ENCODE measurements around the gene LRRC39. TPM values are rescaled to one million over a fixed set of nuclear protein-coding genes. Genes with fewer than 3 reads are reported as not detected.

LRRC39 gene
- polyA plus RNA-seq, 3 donors, result 0.39 to 1.6 TPM; not detected in 1

DNA sequence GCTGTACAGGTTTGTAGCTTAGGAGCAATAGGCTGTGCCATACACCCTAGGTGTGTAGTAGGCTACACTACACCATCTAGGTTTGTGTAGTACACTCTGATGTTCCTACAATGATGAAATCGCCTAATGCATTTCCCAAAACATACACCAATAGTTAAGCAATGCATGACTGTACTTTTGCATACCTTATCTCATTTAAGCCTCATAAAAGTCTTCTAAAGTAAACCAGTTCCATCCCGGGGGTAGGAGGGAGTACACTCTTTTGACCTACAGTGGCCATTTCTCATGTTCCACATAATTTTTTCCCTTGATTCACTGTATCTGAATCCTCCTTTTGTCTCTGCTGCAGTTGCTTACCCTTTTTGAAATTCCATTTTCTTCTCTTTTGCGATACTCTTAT is 32.9 kb downstream of the LRRC39 start:
- Histone ChIP-seq H3K4me1 (ENCODE audit: control insufficient read depth in 1 of 2, insufficient read depth in 2 of 2, low read length in 2 of 2) (no peaks in the 10 kb centered on the region), H3K79me2 (ENCODE audit: insufficient read depth, low read length) (no peaks in the 10 kb centered on the region), H3K27me3 (ENCODE audit: control insufficient read depth in 2 of 2, insufficient read depth in 2 of 2, low read length in 2 of 2) (no peaks in the 10 kb centered on the region), H2AFZ (ENCODE audit: insufficient read depth, low read depth, low read length, poor library complexity, severe bottlenecking) (no peak overlapping the region), H3K36me3 (replicated peaks in 1 of 2; ENCODE audit: control insufficient read depth in 1 of 2, insufficient read depth in 2 of 2, low read length in 2 of 2) (peaks cover 94 to 100% of the 10 kb centered on the region in 2 donors), H3K4me2 (replicated peaks; ENCODE audit: extremely low read depth, low read length, poor library complexity, severe bottlenecking) (no peak overlapping the region), H3K9me3 (replicated peaks in 1 of 2; ENCODE audit: control insufficient read depth in 1 of 2, insufficient read depth in 1 of 2, low read length in 2 of 2) (no peaks in the 10 kb centered on the region), H3K4me3 (replicated peaks in 1 of 3; ENCODE audit: low read depth in 2 of 3, low read length in 3 of 3) (no peak overlapping the region), H3K27ac (ENCODE audit: low read depth in 1 of 2, low read length in 2 of 2) (no peak overlapping the region), H3K9ac (ENCODE audit: insufficient read depth, low read length, poor library complexity, severe bottlenecking) (no peak overlapping the region), H4K20me1 (ENCODE audit: insufficient read depth, low read length) (no peaks in the 10 kb centered on the region)
- H3K4me3 Mint-ChIP-seq, result no peak overlapping the region
- H3K4me1 Mint-ChIP-seq, result no peaks in the 10 kb centered on the region
- no peak for TF ChIP-seq CTCF (IDR thresholded peaks at IDR 0.05)
- intact Hi-C loops (cut with micrococcal nuclease), result no loop called here
- no peak overlapping the region for H3K27ac Mint-ChIP-seq
- H3K27me3 Mint-ChIP-seq (ENCODE audit: low read depth in 3 of 3), result peaks cover 0 to 1% (median 0%) of the 10 kb centered on the region in 3 donors
- no peak for DNase-seq
- H3K9me3 Mint-ChIP-seq, result no peaks in the 10 kb centered on the region
- peaks cover 67 to 83% of the 10 kb centered on the region in 2 donors for H3K36me3 Mint-ChIP-seq
- no CpG with 5 or more reads among the region's 3 CpGs for WGBS (ENCODE audit: insufficient coverage)

GRCh38 chr1:100142343-100142742 is 35.7 kb downstream of the LRRC39 start:
- no peak for TF ChIP-seq CTCF (IDR thresholded peaks at IDR 0.05)
- Mint-ChIP-seq H3K27me3 (ENCODE audit: low read depth in 3 of 3) (peaks cover 0 to 1% (median 0%) of the 10 kb centered on the region in 3 donors), H3K9me3 (no peaks in the 10 kb centered on the region), H3K4me1 (no peaks in the 10 kb centered on the region), H3K27ac (no peak overlapping the region), H3K4me3 (no peak overlapping the region), H3K36me3 (peaks cover 73 to 86% of the 10 kb centered on the region in 2 donors)
- Histone ChIP-seq H2AFZ (ENCODE audit: insufficient read depth, low read depth, low read length, poor library complexity, severe bottlenecking) (no peak overlapping the region), H3K9me3 (replicated peaks in 1 of 2; ENCODE audit: control insufficient read depth in 1 of 2, insufficient read depth in 1 of 2, low read length in 2 of 2) (no peaks in the 10 kb centered on the region), H3K4me3 (replicated peaks in 1 of 3; ENCODE audit: low read depth in 2 of 3, low read length in 3 of 3) (no peak overlapping the region), H3K4me1 (ENCODE audit: control insufficient read depth in 1 of 2, insufficient read depth in 2 of 2, low read length in 2 of 2) (no peaks in the 10 kb centered on the region), H3K36me3 (replicated peaks in 1 of 2; ENCODE audit: control insufficient read depth in 1 of 2, insufficient read depth in 2 of 2, low read length in 2 of 2) (peaks cover 98 to 100% of the 10 kb centered on the region in 2 donors), H3K4me2 (replicated peaks; ENCODE audit: extremely low read depth, low read length, poor library complexity, severe bottlenecking) (no peak overlapping the region), H3K79me2 (ENCODE audit: insufficient read depth, low read length) (no peaks in the 10 kb centered on the region), H3K27ac (ENCODE audit: low read depth in 1 of 2, low read length in 2 of 2) (no peak overlapping the region), H3K9ac (ENCODE audit: insufficient read depth, low read length, poor library complexity, severe bottlenecking) (no peak overlapping the region), H3K27me3 (ENCODE audit: control insufficient read depth in 2 of 2, insufficient read depth in 2 of 2, low read length in 2 of 2) (no peaks in the 10 kb centered on the region), H4K20me1 (ENCODE audit: insufficient read depth, low read length) (no peaks in the 10 kb centered on the region)
- no peak for DNase-seq
- WGBS (ENCODE audit: insufficient coverage), result 100% methylated on average over 3 of the region's 3 CpGs
- intact Hi-C loops (cut with micrococcal nuclease), result no loop called here

Measured in CD14-positive monocyte (primary cell).